Endodermal cell (in vitro differentiated cells): ENCODE measurements around the gene ATR. TPM values are rescaled to one million over a fixed set of nuclear protein-coding genes. Genes with fewer than 3 reads are reported as not detected.

ENCODE experiments used
- DNase-seq: peaks from one replicate; pipeline ENCODE4 v3.0.0-alpha.2; 2017
- H3K27ac ChIP-seq: 2 replicates; pipeline ENCODE4 v1.5.1; 2013; ENCODE audit warnings: mild to moderate bottlenecking, low read depth, low read length, moderate library complexity
- H3K27me3 ChIP-seq: 2 replicates; pipeline ENCODE4 v1.6.1; 2013; ENCODE audit warnings: mild to moderate bottlenecking, low read length, moderate library complexity; ENCODE audit not compliant: insufficient read depth, control insufficient read depth, poor library complexity, severe bottlenecking
- H3K36me3 ChIP-seq: 2 replicates; pipeline ENCODE4 v1.7.0; 2013; ENCODE audit warnings: mild to moderate bottlenecking, low read length, moderate library complexity; ENCODE audit not compliant: control insufficient read depth, insufficient read depth
- H3K4me1 ChIP-seq: one replicate; pipeline ENCODE4 v1.7.0; 2013; ENCODE audit warnings: low read length; ENCODE audit not compliant: control insufficient read depth, insufficient read depth
- H3K4me3 ChIP-seq: 2 replicates; pipeline ENCODE4 v1.5.1; 2013; ENCODE audit warnings: mild to moderate bottlenecking, low read length, moderate library complexity
- H3K9ac ChIP-seq: 2 replicates; pipeline ENCODE4 v1.6.1; 2013; ENCODE audit warnings: mild to moderate bottlenecking, low read length, moderate library complexity; ENCODE audit not compliant: poor library complexity, severe bottlenecking; ENCODE audit errors: extremely low read depth
- H3K9me3 ChIP-seq: 2 replicates; pipeline ENCODE4 v1.6.1; 2013; ENCODE audit warnings: mild to moderate bottlenecking, low read length, moderate library complexity; ENCODE audit not compliant: control insufficient read depth
- H3K27ac Mint-ChIP-seq: 2 replicates; pipeline ENCODE4 v1.8.0; 2020; ENCODE audit warnings: mixed read lengths
- H3K27me3 Mint-ChIP-seq: 2 replicates; pipeline ENCODE4 v1.8.0; 2021; ENCODE audit warnings: mild to moderate bottlenecking, mixed read lengths; ENCODE audit not compliant: insufficient read depth
- H3K36me3 Mint-ChIP-seq: 2 replicates; pipeline ENCODE4 v1.8.0; 2020; ENCODE audit warnings: low read depth, mixed read lengths
- H3K4me1 Mint-ChIP-seq: 2 replicates; pipeline ENCODE4 v1.8.0; 2020; ENCODE audit warnings: mixed read lengths
- H3K4me3 Mint-ChIP-seq: 2 replicates; pipeline ENCODE4 v1.8.0; 2020; ENCODE audit warnings: mild to moderate bottlenecking, moderate library complexity, mixed read lengths
- H3K9me3 Mint-ChIP-seq: 2 replicates; pipeline ENCODE4 v1.8.0; 2020; ENCODE audit warnings: mild to moderate bottlenecking, mixed read lengths
- CTCF ChIP-seq: fragments of 200-600 bp; sonication (generic); conservative IDR thresholded peaks from 2 replicates; pipeline ENCODE4 v1.5.0; 2021; ENCODE audit warnings: antibody characterized with exemption, mild to moderate bottlenecking
- WGBS, 2 experiments: methylation state at CpG; one replicate each; pipeline versions ENCODE4 v1.1.5 to v1.1.7; 2013; ENCODE audit warnings: missing lambda C conversion rate in 2 of 2, mixed read lengths in 1 of 2; ENCODE audit not compliant: insufficient coverage in 1 of 2, insufficient read length in 1 of 2; 5-methylcytosine and 5-hydroxymethylcytosine counted together
- total RNA-seq, 2 donors: library from RNA; stranded (reverse); fragmentation: NEBNext Ultra II Directional in 1 of 2; extraction: Animal tissue kit (Norgen Biotek cat#: 25700) in 1 of 2; gene quantifications; 2 replicates in 1 of 2; 3 replicates in 1 of 2; pipeline ENCODE4 v1.2.1, GENCODE V29; 2021

Gene ATR
- total RNA-seq, 2 donors from 2014 or later: 18.4 to 32.9 TPM

- no peak overlapping the region for H3K27ac Mint-ChIP-seq
Observed at GRCh38 chr3:142534543-142534942, 44.0 kb downstream of the ATR start.

GRCh38 chr3:142530296-142530695 lies 48.2 kb downstream of the ATR start:
- Histone ChIP-seq H3K4me1 (no peaks in the 10 kb centered on the region), H3K4me3 (no peak overlapping the region), H3K9me3 (no peaks in the 10 kb centered on the region), H3K27me3 (no peaks in the 10 kb centered on the region), H3K9ac (no peak overlapping the region), H3K27ac (no peak overlapping the region), H3K36me3 (peaks cover 32% of the 10 kb centered on the region)
- Mint-ChIP-seq H3K9me3 (peaks cover 6% of the 10 kb centered on the region), H3K4me3 (no peak overlapping the region), H3K27me3 (no peaks in the 10 kb centered on the region), H3K27ac (no peak overlapping the region), H3K36me3 (peaks cover 34% of the 10 kb centered on the region), H3K4me1 (no peaks in the 10 kb centered on the region)
- no peak for DNase-seq
- WGBS, 2 experiments: 88 to 100% methylated on average over 1 of the region's 1 CpG
- no peak for TF ChIP-seq CTCF

More at GRCh38 chr3:142534543-142534942, 44.0 kb downstream of the ATR start:
- DNase-seq: no peak
- Histone ChIP-seq H3K27me3 (no peaks in the 10 kb centered on the region), H3K4me1 (no peaks in the 10 kb centered on the region), H3K27ac (no peak overlapping the region), H3K9ac (no peak overlapping the region), H3K9me3 (no peaks in the 10 kb centered on the region), H3K4me3 (no peak overlapping the region), H3K36me3 (peaks cover 43% of the 10 kb centered on the region)
- Mint-ChIP-seq H3K4me3 (no peak overlapping the region), H3K4me1 (no peaks in the 10 kb centered on the region), H3K36me3 (peaks cover 34% of the 10 kb centered on the region), H3K9me3 (peaks cover 6% of the 10 kb centered on the region), H3K27me3 (no peaks in the 10 kb centered on the region)
- WGBS, 2 experiments: 94% methylated on average over 1 of the region's 2 CpGs; no CpG with 5 or more reads in 1 of the 2 experiments
- no peak for TF ChIP-seq CTCF

- peaks cover 9% of the 10 kb centered on the region for H3K9me3 ChIP-seq
- no peak overlapping the region for H3K4me3 Mint-ChIP-seq
- no peak for DNase-seq
Observed at GRCh38 chr3:142523921-142524566, 54.5 kb downstream of the ATR start.

More at GRCh38 chr3:142523921-142524566, 54.5 kb downstream of the ATR start:
- Histone ChIP-seq H3K9ac (no peak overlapping the region), H3K36me3 (peaks cover 27% of the 10 kb centered on the region), H3K4me1 (no peaks in the 10 kb centered on the region), H3K27me3 (no peaks in the 10 kb centered on the region), H3K27ac (no peak overlapping the region), H3K4me3 (no peak overlapping the region)
- H3K4me1 Mint-ChIP-seq: no peaks in the 10 kb centered on the region
- H3K9me3 Mint-ChIP-seq: no peaks in the 10 kb centered on the region
- 88% methylated on average over 3 of the region's 4 CpGs; no CpG with 5 or more reads in 1 of the 2 experiments for WGBS, 2 experiments
- H3K27me3 Mint-ChIP-seq: no peaks in the 10 kb centered on the region
- H3K27ac Mint-ChIP-seq: no peak overlapping the region
- H3K36me3 Mint-ChIP-seq: peaks cover 29% of the 10 kb centered on the region
- TF ChIP-seq CTCF: no peak
